CD14-positive monocyte (primary cell): Measurements from ENCODE around the gene ST6GALNAC3. TPM values are rescaled to one million over a fixed set of nuclear protein-coding genes. Genes with fewer than 3 reads are reported as not detected.

ENCODE experiments used
- DNase-seq, 3 donors: peaks; one replicate each; pipeline ENCODE4 v3.0.0-alpha.2; 2011 to 2022
- H2AFZ ChIP-seq: 2 replicates; pipeline ENCODE4 v1.6.0; 2012; ENCODE audit warnings: mild to moderate bottlenecking, low read depth, low read length, inconsistent platforms; ENCODE audit not compliant: insufficient read depth, poor library complexity, severe bottlenecking
- H3K27ac ChIP-seq, 2 donors: 1 replicate in 1 of 2; 2 replicates in 1 of 2; pipeline ENCODE4 v1.5.1; 2012 to 2013; ENCODE audit warnings: low read length in 2 of 2, control low read depth in 1 of 2, inconsistent platforms in 1 of 2, low read depth in 1 of 2, mild to moderate bottlenecking in 1 of 2
- H3K27me3 ChIP-seq, 2 donors: one replicate each; pipeline versions ENCODE4 v1.6.0 to v1.6.1; 2011 to 2013; ENCODE audit warnings: low read length in 2 of 2; ENCODE audit not compliant: control insufficient read depth in 2 of 2, insufficient read depth in 2 of 2
- H3K36me3 ChIP-seq, 2 donors: replicated peaks in 1 of 2; 1 replicate in 1 of 2; 2 replicates in 1 of 2; pipeline versions ENCODE4 v1.5.1 to v1.6.1; 2012 to 2013; ENCODE audit warnings: low read length in 2 of 2, control low read depth in 1 of 2, inconsistent platforms in 1 of 2, mild to moderate bottlenecking in 1 of 2; ENCODE audit not compliant: insufficient read depth in 2 of 2, control insufficient read depth in 1 of 2
- H3K4me1 ChIP-seq, 2 donors: 1 replicate in 1 of 2; 2 replicates in 1 of 2; pipeline versions ENCODE4 v1.5.1 to v1.6.1; 2012 to 2013; ENCODE audit warnings: low read length in 2 of 2, control low read depth in 1 of 2, inconsistent platforms in 1 of 2, mild to moderate bottlenecking in 1 of 2, moderate library complexity in 1 of 2; ENCODE audit not compliant: insufficient read depth in 2 of 2, control insufficient read depth in 1 of 2
- H3K4me2 ChIP-seq: replicated peaks from 2 replicates; pipeline ENCODE3; 2012; ENCODE audit warnings: low read length, moderate library complexity, mild to moderate bottlenecking; ENCODE audit not compliant: poor library complexity, severe bottlenecking; ENCODE audit errors: extremely low read depth
- H3K4me3 ChIP-seq, 3 experiments: fragments of 200-600 bp in 1 of 3; sonication (generic) in 1 of 3; replicated peaks in 1 of 3; 1 replicate in 2 of 3; 2 replicates in 1 of 3; pipeline ENCODE4 v1.5.1; 2011 to 2013; ENCODE audit warnings: low read length in 3 of 3, mild to moderate bottlenecking in 3 of 3, control low read depth in 2 of 3, low read depth in 2 of 3, inconsistent platforms in 1 of 3, moderate library complexity in 1 of 3
- H3K79me2 ChIP-seq: 2 replicates; pipeline ENCODE4 v1.6.0; 2012; ENCODE audit warnings: mild to moderate bottlenecking, control low read depth, inconsistent platforms, low read length, moderate library complexity; ENCODE audit not compliant: insufficient read depth
- H3K9ac ChIP-seq: 2 replicates; pipeline ENCODE4 v1.6.0; 2017; ENCODE audit warnings: low read length, mild to moderate bottlenecking; ENCODE audit not compliant: insufficient read depth, poor library complexity, severe bottlenecking
- H3K9me3 ChIP-seq, 2 donors: replicated peaks in 1 of 2; 1 replicate in 1 of 2; 2 replicates in 1 of 2; pipeline versions ENCODE4 v1.5.1 to v1.6.1; 2012 to 2013; ENCODE audit warnings: low read length in 2 of 2, control low read depth in 1 of 2; ENCODE audit not compliant: control insufficient read depth in 1 of 2, insufficient read depth in 1 of 2
- H4K20me1 ChIP-seq: 2 replicates; pipeline ENCODE4 v1.6.0; 2012; ENCODE audit warnings: mild to moderate bottlenecking, low read length, control low read depth, moderate library complexity; ENCODE audit not compliant: insufficient read depth
- H3K27ac Mint-ChIP-seq, 7 donors: one replicate each; pipeline ENCODE4 v1.8.0; 2020; ENCODE audit warnings: mild to moderate bottlenecking in 7 of 7, mixed read lengths in 7 of 7, moderate library complexity in 6 of 7, inconsistent platforms in 2 of 7
- H3K27me3 Mint-ChIP-seq, 3 donors: one replicate each; pipeline ENCODE4 v1.8.0; 2021 to 2022; ENCODE audit warnings: low read depth in 3 of 3, mild to moderate bottlenecking in 3 of 3, mixed read lengths in 3 of 3, moderate library complexity in 3 of 3, inconsistent platforms in 1 of 3
- H3K36me3 Mint-ChIP-seq, 2 donors: one replicate each; pipeline ENCODE4 v1.8.0; 2020; ENCODE audit warnings: mixed read lengths in 2 of 2, inconsistent platforms in 1 of 2, mild to moderate bottlenecking in 1 of 2
- H3K4me1 Mint-ChIP-seq: one replicate; pipeline ENCODE4 v1.8.0; 2020; ENCODE audit warnings: mild to moderate bottlenecking, mixed read lengths
- H3K4me3 Mint-ChIP-seq, 2 donors: one replicate each; pipeline ENCODE4 v1.8.0; 2020; ENCODE audit warnings: mild to moderate bottlenecking in 2 of 2, mixed read lengths in 2 of 2, moderate library complexity in 1 of 2
- H3K9me3 Mint-ChIP-seq, 7 donors: one replicate each; pipeline ENCODE4 v1.8.0; 2020 to 2022; ENCODE audit warnings: mixed read lengths in 7 of 7, mild to moderate bottlenecking in 6 of 7, moderate library complexity in 6 of 7, inconsistent platforms in 2 of 7
- WGBS: methylation state at CpG from one replicate; pipeline ENCODE4 v1.1.5; 2013; ENCODE audit warnings: missing lambda C conversion rate; ENCODE audit not compliant: insufficient coverage; 5-methylcytosine and 5-hydroxymethylcytosine counted together
- intact Hi-C, 2 donors: fragments of 100-400 bp; cut with micrococcal nuclease; formaldehyde crosslinking; loops; one replicate each; pipeline versions ENCODE4 v1.15.0 to v1.15.1; 2023
- polyA plus RNA-seq, 3 donors: library from polyadenylated mRNA; depleted of rRNA in 1 of 3; unstranded in 2 of 3; stranded (reverse) in 1 of 3; fragments of 300-500 nt in 2 of 3; fragments of >200 nt in 1 of 3; fragmentation: Illumina TruSeq in 2 of 3; gene quantifications; 1 replicate in 2 of 3; 2 replicates in 1 of 3; pipeline ENCODE4 v1.2.3, GENCODE V29; 2012 to 2021
- TF ChIP-seq, protein P1 (sequence below): fragments of 200-600 bp; IDR thresholded peaks from one replicate; pipeline ENCODE4 v1.8.0; 2022; ENCODE audit warnings: antibody characterized with exemption, mild to moderate bottlenecking

Gene ST6GALNAC3
- polyA plus RNA-seq, 3 donors = 6.5 to 9.2 (median 7.6) TPM

GRCh38 chr1:76053021-76053420 is 21.5 kb upstream of the ST6GALNAC3 start:
- no peaks in the 10 kb centered on the region for H3K27me3 ChIP-seq
- Mint-ChIP-seq H3K4me1 (peaks cover 8% of the 10 kb centered on the region), H3K27me3 (peaks cover 0 to 3% (median 0%) of the 10 kb centered on the region in 3 donors), H3K36me3 (no peaks in the 10 kb centered on the region), H3K27ac (no peak overlapping the region), H3K4me3 (peak overlapping the region in 1 of 2 donors; percentile 17), H3K9me3 (peaks cover 1 to 8% (median 3%) of the 10 kb centered on the region in 7 donors)
- H3K4me3 ChIP-seq = no peak overlapping the region
- no peak overlapping the region for H3K27ac ChIP-seq
- H3K4me2 ChIP-seq = no peak overlapping the region
- no peaks in the 10 kb centered on the region for H4K20me1 ChIP-seq
- WGBS = 17% methylated on average over 3 of the region's 6 CpGs
- no peak for DNase-seq
- H3K4me1 ChIP-seq = no peaks in the 10 kb centered on the region
- no peaks in the 10 kb centered on the region for H3K9me3 ChIP-seq
- TF ChIP-seq, protein P1, sequence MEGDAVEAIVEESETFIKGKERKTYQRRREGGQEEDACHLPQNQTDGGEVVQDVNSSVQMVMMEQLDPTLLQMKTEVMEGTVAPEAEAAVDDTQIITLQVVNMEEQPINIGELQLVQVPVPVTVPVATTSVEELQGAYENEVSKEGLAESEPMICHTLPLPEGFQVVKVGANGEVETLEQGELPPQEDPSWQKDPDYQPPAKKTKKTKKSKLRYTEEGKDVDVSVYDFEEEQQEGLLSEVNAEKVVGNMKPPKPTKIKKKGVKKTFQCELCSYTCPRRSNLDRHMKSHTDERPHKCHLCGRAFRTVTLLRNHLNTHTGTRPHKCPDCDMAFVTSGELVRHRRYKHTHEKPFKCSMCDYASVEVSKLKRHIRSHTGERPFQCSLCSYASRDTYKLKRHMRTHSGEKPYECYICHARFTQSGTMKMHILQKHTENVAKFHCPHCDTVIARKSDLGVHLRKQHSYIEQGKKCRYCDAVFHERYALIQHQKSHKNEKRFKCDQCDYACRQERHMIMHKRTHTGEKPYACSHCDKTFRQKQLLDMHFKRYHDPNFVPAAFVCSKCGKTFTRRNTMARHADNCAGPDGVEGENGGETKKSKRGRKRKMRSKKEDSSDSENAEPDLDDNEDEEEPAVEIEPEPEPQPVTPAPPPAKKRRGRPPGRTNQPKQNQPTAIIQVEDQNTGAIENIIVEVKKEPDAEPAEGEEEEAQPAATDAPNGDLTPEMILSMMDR = no peak
- no peaks in the 10 kb centered on the region for H3K79me2 ChIP-seq
- H3K9ac ChIP-seq = no peak overlapping the region
- H3K36me3 ChIP-seq = no peaks in the 10 kb centered on the region
- intact Hi-C loops = no loop called here
- H2AFZ ChIP-seq = no peak overlapping the region

- Mint-ChIP-seq H3K27me3 (peaks cover 0 to 3% (median 0%) of the 10 kb centered on the region in 3 donors), H3K4me1 (peaks cover 8% of the 10 kb centered on the region), H3K27ac (no peak overlapping the region), H3K36me3 (no peaks in the 10 kb centered on the region), H3K9me3 (peaks cover 1 to 8% (median 3%) of the 10 kb centered on the region in 7 donors), H3K4me3 (no peak overlapping the region)
- Histone ChIP-seq H3K36me3 (no peaks in the 10 kb centered on the region), H2AFZ (no peak overlapping the region), H3K4me1 (no peaks in the 10 kb centered on the region), H3K9me3 (no peaks in the 10 kb centered on the region), H3K27me3 (no peaks in the 10 kb centered on the region), H3K4me3 (no peak overlapping the region), H3K9ac (no peak overlapping the region), H3K27ac (no peak overlapping the region), H3K79me2 (no peaks in the 10 kb centered on the region), H3K4me2 (no peak overlapping the region), H4K20me1 (no peaks in the 10 kb centered on the region)
- 40% methylated on average over 1 of the region's 2 CpGs for WGBS
- intact Hi-C loops = no loop called here
- TF ChIP-seq, protein P1 = no peak
- DNase-seq = no peak
These were observed 20.2 kb upstream of the ST6GALNAC3 start for GRCh38 chr1:76054359-76054758.
